Muscle of leg (tissue), 11 donors: ENCODE data around the gene MFSD11. TPM values are rescaled to one million over a fixed set of nuclear protein-coding genes. Genes with fewer than 3 reads are reported as not detected.
"Not testable (repeated sequence)": the region's sequence is repeated elsewhere in the genome, so short reads cannot be mapped to it uniquely, and the experiment has no call there.

Experiments
- DNase-seq: peaks from one replicate; pipeline ENCODE4 v3.0.0; 2013
- H3K27ac ChIP-seq: one replicate; pipeline ENCODE4 v1.5.1; 2013; ENCODE audit warnings: mild to moderate bottlenecking, low read length, control low read depth
- H3K27me3 ChIP-seq: one replicate; pipeline ENCODE4 v1.6.1; 2013; ENCODE audit warnings: low read length; ENCODE audit not compliant: control insufficient read depth, insufficient read depth
- H3K36me3 ChIP-seq: one replicate; pipeline ENCODE4 v1.6.1; 2013; ENCODE audit warnings: low read length; ENCODE audit not compliant: control insufficient read depth, insufficient read depth
- H3K4me1 ChIP-seq: one replicate; pipeline ENCODE4 v1.6.1; 2013; ENCODE audit warnings: low read length; ENCODE audit not compliant: control insufficient read depth, insufficient read depth
- H3K4me3 ChIP-seq: one replicate; pipeline ENCODE4 v1.5.1; 2013; ENCODE audit warnings: low read length, control low read depth
- H3K9me3 ChIP-seq: replicated peaks from 2 replicates; pipeline ENCODE4 v1.6.1; 2013; ENCODE audit warnings: low read depth, low read length; ENCODE audit not compliant: control insufficient read depth
- WGBS: methylation state at CpG from one replicate; pipeline ENCODE4 v1.1.5; 2013; ENCODE audit warnings: missing lambda C conversion rate; ENCODE audit not compliant: insufficient coverage; 5-methylcytosine and 5-hydroxymethylcytosine counted together
- polyA plus RNA-seq, 8 donors: library from polyadenylated mRNA; unstranded; fragments of 120-200 nt; gene quantifications; one replicate each; pipeline versions ENCODE4 v1.2.1 to v1.2.3, GENCODE V29; 2013; ENCODE audit warnings: inconsistent platforms in 1 of 8, low replicate concordance in 1 of 8; ENCODE audit not compliant: insufficient read length in 8 of 8, insufficient read depth in 1 of 8
- total RNA-seq: library from RNA; stranded (reverse); fragments of 120-200 nt; gene quantifications from one replicate; pipeline ENCODE4 v1.2.4, GENCODE V29; 2013

The MFSD11 gene
- total and polyA plus RNA-seq, 9 donors: 28.0 to 38.6 (median 32.0) TPM

DNA sequence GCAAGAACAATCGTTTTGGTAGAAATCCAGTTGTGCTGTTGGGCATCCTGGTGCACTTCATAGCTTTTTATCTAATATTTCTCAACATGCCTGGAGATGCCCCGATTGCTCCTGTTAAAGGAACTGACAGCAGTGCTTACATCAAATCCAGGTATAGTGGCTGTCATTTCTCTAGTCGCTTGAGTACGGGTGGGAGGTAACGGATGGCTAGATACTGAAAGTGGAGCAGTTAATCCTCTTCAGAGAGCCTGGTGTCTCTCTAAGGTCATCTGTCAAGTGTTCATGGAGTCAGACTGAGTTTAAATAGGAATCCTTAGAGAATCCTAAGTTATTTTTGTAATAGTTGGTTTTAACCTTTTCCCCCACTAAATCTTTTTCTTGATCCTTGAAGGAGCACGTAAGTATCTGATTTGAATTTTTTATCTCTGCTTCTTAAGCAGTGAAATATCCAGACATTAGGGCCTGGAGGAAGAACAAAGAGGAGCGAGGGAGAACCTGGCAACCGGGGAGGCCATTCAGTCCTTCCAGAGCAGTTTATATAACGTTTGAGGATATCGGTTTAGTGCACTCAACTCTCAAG lies 37.2 kb downstream of the MFSD11 start:
- H3K4me1 ChIP-seq: peaks cover 4% of the 10 kb centered on the region
- 87% methylated on average over 3 of the region's 10 CpGs for WGBS

DNA sequence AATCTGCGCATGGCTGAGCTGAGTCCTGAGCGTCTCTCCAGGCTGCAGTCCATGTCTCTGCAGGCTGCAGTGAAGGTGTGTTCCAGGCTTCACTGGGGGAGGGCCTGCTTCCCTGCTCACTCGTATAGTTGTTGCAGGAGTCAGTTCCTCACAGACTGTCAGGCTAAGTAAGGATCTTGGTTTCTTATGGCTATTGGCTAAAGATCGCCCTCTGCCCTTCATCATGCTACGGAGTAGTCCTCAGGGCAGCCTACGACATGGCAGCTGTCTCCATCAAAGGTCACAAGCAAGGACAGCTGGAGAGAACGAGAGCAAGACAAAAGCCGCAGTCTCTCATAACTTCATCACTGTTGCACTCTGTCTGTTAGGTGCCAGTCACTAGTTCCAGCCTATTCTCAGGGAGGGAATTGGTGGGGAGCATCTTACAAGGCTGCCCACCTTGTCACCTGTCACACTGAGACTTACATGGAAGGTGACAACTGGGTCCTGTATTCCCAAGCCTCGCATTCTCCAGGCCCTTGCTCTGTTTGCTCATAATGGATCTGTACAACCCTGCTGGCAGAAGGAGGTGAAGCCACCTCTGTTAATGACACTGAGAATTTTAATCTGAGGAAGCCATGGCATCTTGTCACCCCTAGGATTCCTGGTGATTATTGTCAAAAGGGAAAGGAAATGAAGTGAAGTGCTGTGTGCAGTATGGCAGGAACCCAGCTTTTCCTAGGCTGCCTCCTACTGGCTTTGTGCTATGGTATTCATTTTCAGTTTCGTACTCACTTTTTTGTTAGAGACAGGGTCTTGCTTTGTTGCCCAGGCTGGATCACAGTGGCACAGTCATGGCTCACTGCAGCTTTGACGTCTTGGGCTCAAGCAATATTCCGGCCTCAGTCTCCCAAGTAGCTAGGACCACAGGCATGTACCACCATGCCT lies 43.4 kb downstream of the MFSD11 start:
- 68% methylated on average over 9 of the region's 12 CpGs for WGBS
- H3K27ac ChIP-seq: no peak overlapping the region
- no peak for DNase-seq
- no peak overlapping the region for H3K4me3 ChIP-seq
- no peaks in the 10 kb centered on the region for H3K4me1 ChIP-seq
- no peaks in the 10 kb centered on the region for H3K27me3 ChIP-seq
- peaks cover 30% of the 10 kb centered on the region for H3K36me3 ChIP-seq
- no peaks in the 10 kb centered on the region for H3K9me3 ChIP-seq

More for the DNA sequence above, 37.2 kb downstream of the MFSD11 start:
- Histone ChIP-seq H3K27me3 (no peaks in the 10 kb centered on the region), H3K36me3 (peaks cover 59% of the 10 kb centered on the region), H3K27ac (no peak overlapping the region), H3K4me3 (no peak overlapping the region), H3K9me3 (no peaks in the 10 kb centered on the region)
- DNase-seq: no peak

DNA sequence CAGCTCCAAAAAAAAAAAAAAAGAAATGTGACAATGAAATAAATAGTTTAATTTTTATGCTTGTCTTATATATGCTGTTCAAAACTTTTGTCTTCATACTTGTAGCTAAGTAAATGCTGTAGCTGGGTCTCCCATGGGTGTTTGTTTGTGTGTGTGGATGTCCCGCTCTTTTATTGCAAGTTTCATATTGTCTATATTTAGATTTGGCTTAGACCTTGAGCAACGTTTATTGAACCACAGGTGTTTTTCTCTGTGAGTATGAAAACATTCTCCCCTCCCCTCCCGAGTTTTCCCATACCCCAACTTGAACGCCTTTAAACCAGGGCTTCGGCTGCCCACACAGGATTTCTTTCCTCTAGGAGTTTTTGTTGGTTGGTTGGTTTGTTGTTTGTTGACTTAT lies 45.2 kb downstream of the MFSD11 start:
- Histone ChIP-seq H3K4me3 (no peak overlapping the region), H3K4me1 (no peaks in the 10 kb centered on the region), H3K27me3 (no peaks in the 10 kb centered on the region), H3K27ac (no peak overlapping the region), H3K36me3 (peaks cover 16% of the 10 kb centered on the region), H3K9me3 (no peaks in the 10 kb centered on the region)
- WGBS: no CpG with 5 or more reads among the region's 5 CpGs
- peak; percentile 30 for DNase-seq

DNA sequence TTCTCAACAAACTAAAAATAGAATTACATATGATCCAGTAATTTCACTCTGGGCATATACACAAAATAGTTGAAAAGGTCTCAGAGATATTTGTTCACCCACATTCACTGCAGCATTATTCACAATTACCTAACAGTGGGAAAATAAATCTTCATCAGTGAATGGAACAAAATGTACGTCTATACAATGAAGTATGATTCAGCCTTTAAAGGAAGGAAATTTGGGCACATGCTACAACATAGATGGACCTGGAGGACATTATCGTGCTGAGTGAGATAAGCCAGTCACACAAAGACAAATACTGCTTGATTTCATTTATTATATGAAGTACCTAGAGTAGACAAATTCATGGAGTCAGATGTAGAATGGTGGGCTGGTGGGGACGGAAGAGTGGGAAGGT lies 47.0 kb downstream of the MFSD11 start:
- WGBS: no CpG with 5 or more reads among the region's 3 CpGs
- Histone ChIP-seq H3K4me3 (no peak overlapping the region), H3K9me3 (no peaks in the 10 kb centered on the region), H3K4me1 (no peaks in the 10 kb centered on the region), H3K27me3 (no peaks in the 10 kb centered on the region), H3K36me3 (peaks cover 14% of the 10 kb centered on the region), H3K27ac (no peak overlapping the region)
- DNase-seq: no peak

DNA sequence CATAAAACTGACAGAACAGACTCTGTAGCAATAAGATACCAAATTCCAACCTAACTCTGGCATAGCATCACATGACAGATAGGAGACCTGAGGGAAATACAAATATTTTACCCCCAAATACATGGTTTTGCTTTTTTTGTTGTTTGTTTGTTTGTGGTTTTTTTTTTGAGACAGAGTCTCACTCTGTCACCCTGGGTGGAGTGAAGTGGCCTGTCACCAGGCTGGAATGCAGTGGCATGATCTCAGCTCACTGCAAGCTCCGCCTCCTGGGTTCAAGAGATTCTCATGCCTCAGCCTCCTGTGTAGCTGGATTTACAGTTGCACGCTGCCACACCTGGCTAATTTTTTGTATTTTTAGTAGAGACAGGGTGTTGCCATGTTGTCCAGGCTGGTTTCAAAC lies 49.9 kb downstream of the MFSD11 start:
- not testable (repeated sequence) for H3K27me3 ChIP-seq, H3K27ac ChIP-seq, H3K36me3 ChIP-seq, H3K4me1 ChIP-seq, H3K4me3 ChIP-seq, H3K9me3 ChIP-seq, DNase-seq
- WGBS: 92% methylated on average over 1 of the region's 2 CpGs

DNA sequence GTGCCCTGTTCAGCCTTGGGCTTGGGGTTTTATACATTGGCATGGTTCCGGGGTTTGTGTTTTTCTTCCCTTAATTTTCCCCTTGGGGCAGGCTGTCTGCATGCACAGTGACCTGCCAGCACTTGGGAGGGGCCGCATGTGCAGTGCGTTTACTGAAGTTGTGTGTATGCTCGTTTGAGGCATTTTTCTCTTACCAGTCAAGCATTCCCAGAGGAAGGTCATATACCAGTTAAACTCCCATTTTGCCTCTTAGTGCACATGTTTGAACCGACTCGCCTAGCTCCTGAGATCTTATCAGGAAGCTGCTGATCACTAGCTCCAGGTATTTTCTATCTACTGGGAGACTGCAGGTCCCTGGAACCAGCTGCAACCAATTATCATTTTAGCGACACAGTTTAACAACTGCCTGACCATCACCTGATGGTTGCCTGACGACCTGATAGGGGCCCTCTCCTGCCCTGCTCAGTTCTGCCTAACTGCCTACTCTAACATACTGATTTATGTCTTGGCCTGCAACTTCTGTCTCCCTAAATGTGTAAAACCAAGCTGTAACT lies 51.4 kb downstream of the MFSD11 start:
- Histone ChIP-seq H3K9me3 (no peaks in the 10 kb centered on the region), H3K36me3 (peaks cover 3% of the 10 kb centered on the region), H3K27me3 (no peaks in the 10 kb centered on the region), H3K27ac (no peak overlapping the region), H3K4me3 (no peak overlapping the region), H3K4me1 (no peaks in the 10 kb centered on the region)
- 36% methylated on average over 4 of the region's 8 CpGs for WGBS
- DNase-seq: no peak

DNA sequence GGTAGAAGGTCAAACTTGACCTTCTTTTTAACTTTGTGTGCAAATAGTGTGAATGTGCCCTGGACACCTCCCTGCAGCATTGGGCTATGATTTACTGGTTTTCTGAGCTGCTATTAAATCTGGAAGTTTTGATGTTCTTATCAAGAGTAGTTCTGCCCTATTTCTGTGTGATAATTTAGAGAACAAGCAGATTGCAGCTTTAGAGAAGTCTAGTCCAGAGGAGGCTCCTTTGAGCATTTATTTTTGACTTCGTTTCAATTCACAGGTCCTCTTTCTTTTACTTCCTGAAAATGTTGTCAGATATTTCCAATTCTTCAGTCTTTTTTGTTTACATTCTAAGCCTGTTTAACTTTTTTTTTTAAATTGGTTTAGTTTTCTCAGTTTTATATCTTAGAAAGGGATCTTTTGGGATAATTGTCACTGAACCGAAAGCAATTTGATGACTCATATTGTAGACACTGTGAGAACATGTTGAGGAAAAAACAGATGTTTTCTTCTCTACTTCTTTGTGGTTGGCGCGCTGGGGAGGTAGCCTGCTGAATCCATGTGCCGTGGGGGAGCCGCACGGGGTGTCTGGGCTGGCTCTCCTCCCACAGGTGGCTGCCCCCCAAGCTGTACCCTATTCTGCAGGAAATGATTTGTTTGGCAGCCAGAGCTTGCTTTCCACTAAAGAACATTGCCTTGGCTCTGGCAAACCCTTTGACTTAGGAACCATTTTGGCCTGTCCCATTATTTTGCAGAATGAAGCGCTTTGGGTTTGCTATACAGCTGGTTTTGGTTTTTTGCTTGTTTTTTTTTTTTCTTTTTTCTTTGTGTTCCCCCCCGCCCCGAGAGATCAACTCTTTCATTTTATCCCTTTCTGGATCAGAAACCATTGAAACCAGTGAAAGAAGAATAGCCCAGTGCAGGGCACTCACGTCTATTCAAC lies 53.4 kb downstream of the MFSD11 start:
- Histone ChIP-seq H3K27ac (peak overlapping the region; percentile 29), H3K4me3 (no peak overlapping the region), H3K9me3 (no peaks in the 10 kb centered on the region), H3K36me3 (no peaks in the 10 kb centered on the region), H3K27me3 (no peaks in the 10 kb centered on the region), H3K4me1 (no peaks in the 10 kb centered on the region)
- WGBS: 35% methylated on average over 8 of the region's 11 CpGs
- peak; percentile 32 for DNase-seq

DNA sequence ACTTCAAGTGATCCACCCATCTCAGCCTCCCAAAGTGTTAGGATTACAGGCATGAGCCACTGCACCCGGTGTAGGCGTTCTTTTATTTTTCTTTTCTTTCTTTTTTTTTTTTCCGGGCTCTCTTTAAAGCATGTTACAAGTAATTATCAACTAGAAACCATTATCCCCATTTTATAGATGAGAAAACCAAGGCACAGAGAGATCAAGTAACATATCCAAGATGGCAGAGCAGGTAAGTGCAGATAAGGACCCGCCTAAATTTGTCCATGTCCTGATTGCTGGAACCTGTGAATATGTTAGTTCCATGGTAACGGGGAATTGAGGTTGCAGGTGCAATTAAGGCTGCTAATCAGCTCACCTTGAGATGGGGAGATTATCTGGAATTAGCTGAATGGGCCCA lies 54.4 kb downstream of the MFSD11 start:
- WGBS: 100% methylated on average over 2 of the region's 5 CpGs
- H3K9me3 ChIP-seq: no peaks in the 10 kb centered on the region
- no peaks in the 10 kb centered on the region for H3K4me1 ChIP-seq
- H3K4me3 ChIP-seq: no peak overlapping the region
- H3K27ac ChIP-seq: no peak overlapping the region
- no peak for DNase-seq
- no peaks in the 10 kb centered on the region for H3K36me3 ChIP-seq
- H3K27me3 ChIP-seq: no peaks in the 10 kb centered on the region

DNA sequence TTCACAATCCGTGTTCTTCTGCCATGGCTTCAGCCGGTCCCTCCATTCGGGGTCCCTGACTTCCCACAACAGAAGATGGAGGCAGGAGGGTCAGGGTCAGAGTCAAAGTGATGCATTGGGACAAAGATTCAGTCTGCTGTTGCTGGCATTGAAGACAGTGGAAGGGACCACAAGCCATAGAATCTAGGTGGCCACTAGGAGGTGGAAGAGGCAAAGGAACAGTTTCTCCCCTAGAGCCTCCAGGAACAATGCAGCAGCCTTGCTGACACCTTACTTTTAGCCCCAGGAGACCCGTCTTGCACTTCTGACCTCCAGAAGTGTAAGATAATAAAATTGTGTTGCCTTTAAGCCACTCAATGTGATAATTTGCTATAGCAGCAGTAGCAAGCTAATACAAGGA lies 55.9 kb downstream of the MFSD11 start:
- no peaks in the 10 kb centered on the region for H3K4me1 ChIP-seq
- H3K36me3 ChIP-seq: no peaks in the 10 kb centered on the region
- H3K27ac ChIP-seq: no peak overlapping the region
- no peak overlapping the region for H3K4me3 ChIP-seq
- H3K9me3 ChIP-seq: no peaks in the 10 kb centered on the region
- H3K27me3 ChIP-seq: no peaks in the 10 kb centered on the region
- WGBS: 82% methylated on average over 2 of the region's 4 CpGs
- DNase-seq: no peak
